Left hindlimb (tissue), 1 donor: ENCODE measurements around the gene KBTBD13.
"Not testable (repeated sequence)": the region's sequence is repeated elsewhere in the genome, so short reads cannot be mapped to it uniquely, and the experiment has no call there.

Experiments
- DNase-seq: peaks from one replicate; pipeline ENCODE4 v3.0.0-alpha.2; 2018

KBTBD13 gene

DNA sequence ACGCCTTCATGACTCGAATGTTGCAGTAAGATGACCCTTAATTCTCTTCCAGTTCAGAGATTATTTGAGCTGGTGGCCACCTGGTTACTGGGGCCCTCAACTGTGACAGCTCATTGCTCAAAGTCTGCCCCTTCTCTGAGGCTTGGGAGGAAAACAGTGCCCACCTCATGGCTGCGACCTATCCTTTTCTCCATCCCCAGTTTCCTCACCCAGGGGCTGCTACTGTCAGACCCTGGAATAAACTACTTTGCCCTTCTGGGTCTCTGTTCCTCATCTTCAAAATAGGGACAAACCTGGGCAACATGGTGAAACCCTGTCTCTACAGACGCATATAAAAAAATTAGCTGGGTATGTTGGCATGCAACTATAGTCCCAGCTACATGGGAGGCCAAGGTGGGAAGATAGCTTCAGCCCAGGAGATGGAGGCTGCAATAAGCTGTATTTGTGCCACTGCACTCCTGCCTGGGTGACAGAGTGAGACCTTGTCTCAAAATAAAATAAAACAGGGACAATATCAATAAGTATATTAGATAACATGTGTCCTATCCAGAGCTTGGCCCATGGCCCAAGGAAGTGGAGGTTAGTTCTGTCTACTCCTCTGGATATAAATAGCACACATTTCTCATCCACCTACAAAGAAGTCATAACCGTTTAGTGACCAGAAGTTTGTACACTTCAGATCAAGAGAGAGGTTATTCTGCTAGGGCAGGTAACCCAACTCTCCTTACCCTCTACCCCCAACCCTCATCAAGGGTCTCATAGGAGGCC is 6.6 kb upstream of the KBTBD13 start:
- DNase-seq = no peak

DNA sequence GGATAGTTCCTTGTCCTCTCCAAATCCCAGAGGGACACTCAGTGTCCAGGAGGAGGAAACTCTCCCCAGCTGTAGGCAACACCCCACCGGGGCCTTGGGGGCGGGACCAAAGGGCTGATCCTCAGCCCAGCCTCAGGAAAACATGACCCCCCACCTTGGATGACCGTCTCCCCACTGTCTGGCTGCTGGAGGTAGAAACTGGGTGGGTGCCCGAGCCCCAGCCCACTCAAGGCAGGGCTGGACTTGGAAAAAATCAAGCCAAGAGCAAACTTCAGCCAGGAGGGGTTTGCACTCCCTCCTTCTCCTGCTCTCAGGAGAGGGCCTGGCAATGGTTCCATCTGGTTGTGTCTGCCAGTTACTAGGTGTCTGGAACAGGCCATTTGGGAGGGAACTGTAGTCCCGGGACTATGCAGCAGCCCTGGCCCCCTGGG is 5.2 kb upstream of the KBTBD13 start:
- DNase-seq = peak; percentile 60

DNA sequence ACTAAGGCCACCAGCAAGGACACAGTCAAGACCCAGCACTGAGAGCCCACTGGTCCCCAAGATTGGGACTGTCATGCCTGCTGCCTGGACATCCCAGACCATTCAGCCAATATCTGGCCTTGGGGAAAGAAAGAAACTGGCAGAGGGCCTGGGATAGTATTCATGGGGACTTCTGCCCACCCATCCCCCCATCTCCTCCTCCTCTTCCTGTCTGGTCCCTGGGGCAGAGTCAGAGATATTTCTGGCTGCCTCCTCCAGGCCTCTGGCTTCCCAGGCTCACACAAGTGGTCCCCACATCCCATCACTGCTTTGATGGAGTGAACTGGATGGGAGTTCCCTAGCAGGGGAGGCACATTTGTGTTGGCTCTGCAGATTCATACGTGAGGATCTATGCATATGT is 4.5 kb upstream of the KBTBD13 start:
- DNase-seq = peak; percentile 55

DNA sequence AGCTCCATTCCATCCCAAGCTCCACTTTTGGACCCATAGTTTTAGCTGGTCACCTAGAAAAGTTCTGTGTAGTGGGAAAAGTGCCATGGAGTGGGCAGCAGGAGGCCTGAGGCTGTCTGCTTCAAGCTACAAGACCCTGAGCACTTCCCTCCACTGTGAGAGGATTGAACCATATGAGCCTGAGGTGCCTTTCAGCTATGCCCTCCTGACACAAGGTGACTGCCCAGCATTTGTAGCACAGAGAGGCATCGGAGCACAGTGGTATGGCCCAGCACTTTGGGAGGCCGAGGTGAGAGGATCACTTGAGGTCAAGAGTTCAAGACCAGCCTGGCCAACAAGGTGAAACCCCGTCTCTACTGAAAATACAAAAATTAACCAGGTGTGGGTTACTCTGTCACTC is 3.9 kb upstream of the KBTBD13 start:
- no peak for DNase-seq

DNA sequence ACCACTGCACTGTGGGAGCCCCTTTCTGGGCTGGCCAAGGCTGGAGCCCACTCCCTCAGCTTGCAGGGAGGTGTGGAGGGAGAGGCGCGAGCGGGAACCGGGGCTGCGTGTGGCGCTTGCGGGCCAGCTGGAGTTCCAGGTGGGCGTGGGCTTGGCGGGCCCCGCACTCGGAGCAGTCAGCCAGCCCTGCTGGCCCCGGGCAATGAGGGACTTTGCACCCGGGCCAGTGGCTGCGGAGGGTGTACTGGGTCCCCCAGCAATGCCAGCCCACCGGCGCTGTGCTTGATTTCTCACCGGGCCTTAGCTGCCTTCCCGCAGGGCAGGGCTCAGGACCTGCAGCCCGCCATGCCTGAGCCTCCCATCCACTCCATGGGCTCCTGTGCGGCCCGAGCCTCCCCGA is 1.6 kb upstream of the KBTBD13 start:
- not testable (repeated sequence) for DNase-seq

DNA sequence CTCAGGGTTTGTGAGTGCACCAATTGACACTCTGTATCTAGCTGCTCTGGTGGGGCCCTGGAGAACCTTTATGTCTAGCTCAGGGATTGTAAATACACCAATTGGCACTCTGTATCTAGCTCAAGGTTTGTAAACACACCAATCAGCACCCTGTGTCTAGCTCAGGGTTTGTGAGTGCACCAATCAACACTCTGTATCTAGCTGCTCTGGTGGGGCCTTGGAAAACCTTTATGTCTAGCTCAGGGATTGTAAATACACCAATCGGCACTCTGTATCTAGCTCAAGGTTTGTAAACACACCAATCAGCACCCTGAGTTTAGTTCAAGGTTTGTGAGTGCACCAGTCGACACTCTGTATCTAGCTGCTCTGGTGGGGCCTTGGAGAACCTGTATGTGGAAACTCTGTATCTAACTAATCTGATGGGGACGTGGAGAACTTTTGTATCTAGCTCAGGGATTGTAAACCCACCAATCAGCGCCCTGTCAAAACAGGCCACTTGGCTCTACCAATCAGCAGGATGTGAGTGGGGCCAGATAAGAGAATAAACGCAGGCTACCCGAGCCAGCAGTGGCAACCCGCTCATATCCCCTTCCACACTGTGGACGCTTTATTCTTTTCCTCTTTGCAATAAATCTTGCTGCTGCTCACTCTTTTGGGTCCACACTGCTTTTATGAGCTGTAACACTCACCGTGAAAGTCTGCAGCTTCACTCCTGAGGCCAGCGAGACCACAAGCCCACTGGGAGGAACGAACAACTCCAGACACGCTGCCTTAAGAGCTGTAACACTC is 745 bp upstream of the KBTBD13 start:
- DNase-seq = not testable (repeated sequence)

DNA sequence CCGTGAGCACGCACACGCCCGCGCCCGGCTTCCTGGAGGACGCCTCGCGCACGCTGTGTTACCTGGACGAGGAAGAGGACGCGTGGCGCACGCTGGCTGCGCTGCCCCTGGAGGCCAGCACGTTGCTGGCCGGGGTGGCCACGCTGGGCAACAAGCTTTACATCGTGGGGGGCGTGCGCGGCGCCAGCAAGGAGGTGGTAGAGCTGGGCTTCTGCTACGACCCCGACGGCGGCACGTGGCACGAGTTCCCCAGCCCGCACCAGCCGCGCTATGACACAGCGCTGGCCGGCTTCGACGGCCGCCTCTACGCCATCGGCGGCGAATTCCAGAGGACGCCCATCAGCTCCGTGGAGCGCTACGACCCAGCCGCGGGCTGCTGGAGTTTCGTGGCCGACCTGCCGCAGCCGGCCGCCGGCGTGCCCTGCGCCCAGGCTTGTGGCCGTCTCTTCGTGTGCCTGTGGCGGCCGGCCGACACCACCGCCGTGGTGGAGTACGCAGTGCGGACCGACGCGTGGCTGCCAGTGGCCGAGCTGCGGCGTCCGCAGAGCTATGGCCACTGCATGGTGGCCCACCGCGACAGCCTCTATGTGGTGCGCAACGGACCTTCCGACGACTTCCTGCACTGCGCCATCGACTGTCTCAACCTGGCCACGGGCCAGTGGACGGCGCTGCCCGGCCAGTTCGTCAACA is 890 bp downstream of the KBTBD13 start:
- DNase-seq = no peak

DNA sequence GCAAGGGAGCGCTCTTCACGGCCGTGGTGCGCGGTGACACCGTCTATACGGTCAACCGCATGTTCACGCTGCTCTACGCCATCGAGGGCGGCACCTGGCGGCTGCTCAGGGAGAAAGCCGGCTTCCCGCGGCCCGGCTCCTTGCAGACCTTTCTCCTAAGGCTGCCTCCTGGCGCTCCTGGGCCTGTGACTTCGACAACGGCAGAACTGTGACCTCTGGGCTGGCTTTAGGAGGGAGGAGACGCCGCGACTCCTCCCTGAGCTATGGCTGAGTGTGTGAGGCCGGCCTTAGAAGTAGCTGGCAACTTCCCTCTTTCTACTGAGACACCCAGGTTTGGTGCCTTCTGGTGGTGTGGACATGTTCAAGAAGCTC is 1.4 kb downstream of the KBTBD13 start:
- no peak for DNase-seq

DNA sequence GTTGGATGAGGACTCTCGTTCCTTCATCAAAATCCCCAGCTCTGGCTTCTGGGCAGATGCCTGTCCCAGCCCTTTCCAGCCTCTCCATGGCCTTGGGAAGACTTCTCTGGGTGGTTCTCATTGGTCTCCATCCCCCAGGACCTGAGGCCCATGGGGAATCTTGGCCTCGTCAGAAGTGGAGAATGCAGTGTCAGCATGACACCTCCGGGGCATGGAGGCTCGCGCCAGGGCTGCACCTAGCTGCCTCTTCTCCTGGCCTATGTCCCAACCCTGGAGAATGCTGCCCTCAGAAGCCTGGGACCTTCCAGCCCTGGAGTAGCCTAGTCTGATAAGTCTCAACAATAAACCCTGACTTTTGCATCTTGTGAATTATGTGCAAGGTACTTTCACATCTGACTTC is 3.0 kb downstream of the KBTBD13 start:
- DNase-seq = no peak

DNA sequence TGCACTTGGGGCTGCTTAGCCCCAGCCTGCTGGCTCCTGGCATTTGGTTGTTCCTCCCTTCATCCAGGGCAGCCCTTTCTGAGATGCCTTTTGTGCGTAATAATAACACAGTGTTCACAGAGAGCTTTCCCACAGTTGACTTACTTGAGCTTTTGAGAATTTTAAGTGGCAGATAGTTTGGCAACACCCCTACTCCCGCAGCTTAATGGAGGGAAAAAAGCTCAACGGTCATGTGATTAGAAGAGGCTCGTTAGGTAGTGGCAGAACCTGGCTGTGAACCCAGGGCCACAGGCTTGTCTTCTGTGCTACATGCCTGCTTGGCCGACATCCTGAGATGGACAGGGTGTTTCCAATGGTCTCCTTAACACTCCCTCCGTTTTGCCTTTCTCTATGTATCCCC is 4.7 kb downstream of the KBTBD13 start:
- DNase-seq = no peak

DNA sequence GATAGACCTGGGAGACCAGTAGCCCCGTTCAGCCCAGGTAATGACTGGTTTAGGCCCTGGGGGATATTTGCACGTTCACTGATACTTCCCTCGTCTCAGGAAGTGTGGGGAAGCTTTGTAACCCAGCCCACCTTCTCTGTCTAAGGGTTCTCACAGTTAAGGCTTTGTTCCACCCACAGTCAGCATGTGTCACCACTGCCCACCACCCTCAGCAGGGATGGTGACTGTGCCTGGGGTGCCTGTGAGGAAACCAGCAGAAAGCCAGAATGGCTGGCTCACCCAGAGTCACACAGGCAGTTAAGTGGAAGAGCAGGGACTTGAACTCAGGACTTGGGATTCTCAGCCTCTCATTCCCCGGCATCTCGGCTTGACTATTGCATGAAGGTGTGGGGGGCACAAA is 5.2 kb downstream of the KBTBD13 start:
- DNase-seq = no peak

DNA sequence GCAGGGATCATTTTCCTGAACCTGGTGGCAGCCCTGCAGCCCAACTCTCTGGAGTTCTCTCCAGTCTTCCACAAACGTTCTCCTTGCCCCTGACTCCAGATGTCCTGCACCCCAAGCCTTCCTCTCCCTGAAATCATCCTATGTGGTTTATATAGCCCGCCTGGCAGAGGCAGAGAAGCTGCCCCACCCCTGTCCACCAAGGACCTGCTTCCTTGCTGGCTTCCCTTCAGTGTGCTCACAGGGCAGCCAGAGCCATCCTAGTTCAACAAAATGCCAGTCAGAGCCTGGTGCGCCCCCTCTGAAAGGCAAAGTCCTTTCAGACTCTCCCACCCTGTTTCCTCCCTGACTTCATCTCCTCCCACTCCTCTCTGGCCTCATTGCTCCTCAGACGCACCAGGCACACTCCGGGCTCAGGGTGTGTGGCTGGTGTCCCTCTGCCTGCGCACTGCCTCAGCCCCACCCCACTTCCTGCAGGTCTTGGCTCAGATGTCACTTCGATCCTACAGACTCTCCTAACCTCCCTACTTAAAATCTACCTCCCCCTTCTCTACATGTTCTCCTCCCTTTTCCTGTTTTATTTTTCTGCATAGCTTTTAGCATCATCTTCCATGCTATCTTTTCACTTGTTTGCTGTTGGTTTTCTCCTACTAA is 5.9 kb downstream of the KBTBD13 start:
- no peak for DNase-seq

DNA sequence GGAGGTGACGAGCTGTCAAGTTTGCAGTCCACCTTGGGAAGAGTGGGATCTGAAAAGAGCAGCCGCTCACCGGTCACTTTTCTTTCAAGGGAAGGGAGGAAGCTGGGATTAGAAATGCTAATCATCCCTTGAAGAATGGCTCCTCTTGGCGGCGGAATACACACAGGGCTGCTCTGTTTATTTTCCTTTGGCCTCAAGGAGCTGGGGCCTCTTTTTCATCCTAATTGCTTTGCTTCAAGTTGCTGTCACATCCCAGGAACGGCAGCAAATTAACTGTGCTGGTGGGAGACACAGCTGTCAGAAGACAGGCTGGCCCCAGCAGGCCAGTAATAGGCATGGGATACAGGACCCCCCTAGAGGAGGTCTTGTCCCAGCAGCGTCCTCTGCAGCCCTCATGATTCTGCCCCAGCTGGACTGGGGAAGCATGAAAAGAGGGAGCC is 6.7 kb downstream of the KBTBD13 start:
- peak; percentile 37 for DNase-seq

DNA sequence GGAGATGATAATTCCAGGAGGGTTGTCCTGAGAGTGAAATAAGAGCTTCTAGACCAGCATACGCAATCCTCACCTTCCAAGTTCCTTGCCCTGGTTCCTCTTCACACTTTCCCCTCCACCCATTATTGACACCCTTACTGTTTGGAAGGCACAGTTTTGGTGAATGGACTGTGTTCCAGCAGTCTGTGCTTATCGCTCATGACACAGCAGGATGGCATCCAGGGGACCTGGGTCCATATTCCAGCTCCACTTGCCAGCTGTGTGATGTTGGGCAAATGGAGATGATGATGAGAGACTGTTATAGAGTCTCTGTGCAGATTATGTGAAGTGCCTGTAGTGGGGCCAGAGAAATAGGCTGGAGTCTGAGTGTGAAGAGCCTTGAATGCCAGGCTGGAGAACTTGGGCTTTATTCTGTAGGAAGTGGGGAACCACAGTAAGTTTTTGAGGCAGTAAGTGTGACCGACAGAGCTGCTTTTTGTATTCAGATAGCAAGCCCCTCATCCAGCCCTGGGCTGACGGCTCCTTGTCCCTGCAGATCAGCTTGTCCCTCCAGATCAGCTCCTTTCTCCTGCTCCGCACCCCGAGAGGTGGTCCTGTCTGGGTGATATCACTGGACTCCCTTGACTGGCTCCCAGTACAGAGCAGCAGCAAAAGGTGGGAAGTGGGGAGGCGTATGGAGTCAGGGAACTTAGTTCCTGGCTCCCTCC is 8.1 kb downstream of the KBTBD13 start:
- DNase-seq = no peak

DNA sequence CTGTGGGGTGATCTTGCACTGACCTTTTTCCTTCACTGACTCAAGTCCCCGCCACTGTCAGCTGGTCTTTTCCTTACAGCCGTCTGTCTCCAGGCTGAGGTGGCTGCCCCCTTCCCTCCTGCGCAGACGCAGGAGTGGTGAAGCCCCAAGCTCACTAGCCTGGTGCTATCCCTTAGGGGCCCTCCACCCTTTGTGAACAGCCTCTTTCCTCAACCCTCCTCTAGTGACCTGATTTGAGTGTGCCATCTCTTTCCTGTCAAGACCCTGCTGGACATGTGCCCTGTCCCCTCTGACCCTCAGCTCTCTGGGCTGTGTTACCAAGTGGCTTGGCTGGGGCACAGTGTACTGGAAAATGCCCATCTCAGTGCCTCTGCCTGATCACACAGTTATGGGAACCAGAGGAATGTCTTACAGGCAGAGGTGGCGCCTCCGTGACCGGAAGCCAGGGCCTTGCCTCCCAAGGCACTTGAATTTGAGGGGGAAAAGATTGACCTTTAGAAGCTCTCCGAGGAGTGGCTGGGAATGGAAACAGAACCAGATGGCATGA is 8.7 kb downstream of the KBTBD13 start:
- no peak for DNase-seq

DNA sequence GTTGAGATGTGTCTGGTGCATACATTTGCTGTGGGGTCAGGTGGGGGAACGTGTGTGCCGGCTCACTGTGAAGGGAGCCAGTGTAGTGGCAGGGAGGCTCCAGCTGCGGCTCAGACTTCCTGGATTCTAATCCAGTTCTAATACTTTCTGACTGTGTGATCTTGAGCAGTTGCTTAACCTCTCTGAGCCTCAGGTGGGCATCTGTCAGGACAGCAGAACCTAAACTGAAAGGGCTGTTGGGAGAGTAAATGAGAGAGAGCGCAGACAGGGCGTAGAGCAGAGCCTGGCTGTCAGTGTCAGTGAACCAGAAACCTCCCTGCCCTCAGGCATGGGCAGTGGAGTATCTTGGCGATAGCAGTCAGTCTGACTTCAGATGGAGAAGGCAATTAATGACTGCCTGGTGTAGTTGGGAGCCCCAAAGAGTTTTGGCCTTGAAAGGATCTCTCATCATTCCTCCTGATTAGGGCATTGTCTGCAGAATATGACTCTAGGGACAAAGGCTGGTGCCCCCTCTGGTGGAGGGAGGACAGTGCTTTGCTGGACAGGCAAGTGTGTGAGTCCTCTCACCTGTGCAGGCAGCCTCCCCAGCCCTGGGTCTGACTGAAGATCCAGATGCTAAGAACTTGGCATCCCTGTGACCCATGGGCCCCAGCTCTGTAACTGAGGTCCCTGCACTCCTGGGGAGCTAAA is 9.6 kb downstream of the KBTBD13 start:
- no peak for DNase-seq

DNA sequence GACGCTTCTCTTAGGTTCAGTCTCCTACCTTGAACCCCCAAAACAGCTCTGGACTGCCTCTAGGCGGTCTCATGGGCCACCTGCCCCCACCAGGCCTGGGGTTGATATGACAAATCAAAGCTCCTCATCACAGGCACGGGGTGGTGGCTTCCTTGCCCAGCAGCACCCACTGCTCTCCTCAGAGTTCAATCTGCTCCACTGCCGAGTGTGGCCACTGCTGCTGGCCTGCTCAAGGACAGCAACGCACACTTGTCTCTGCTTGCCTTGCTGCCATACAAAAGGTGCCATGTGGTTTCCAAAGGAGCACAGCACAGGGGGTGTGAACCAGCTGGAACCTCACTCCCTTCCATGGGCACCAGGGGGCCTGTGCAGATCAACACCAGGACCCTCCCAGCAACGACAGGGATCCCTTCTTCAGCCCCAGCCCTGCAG is 10.2 kb downstream of the KBTBD13 start:
- no peak for DNase-seq

DNA sequence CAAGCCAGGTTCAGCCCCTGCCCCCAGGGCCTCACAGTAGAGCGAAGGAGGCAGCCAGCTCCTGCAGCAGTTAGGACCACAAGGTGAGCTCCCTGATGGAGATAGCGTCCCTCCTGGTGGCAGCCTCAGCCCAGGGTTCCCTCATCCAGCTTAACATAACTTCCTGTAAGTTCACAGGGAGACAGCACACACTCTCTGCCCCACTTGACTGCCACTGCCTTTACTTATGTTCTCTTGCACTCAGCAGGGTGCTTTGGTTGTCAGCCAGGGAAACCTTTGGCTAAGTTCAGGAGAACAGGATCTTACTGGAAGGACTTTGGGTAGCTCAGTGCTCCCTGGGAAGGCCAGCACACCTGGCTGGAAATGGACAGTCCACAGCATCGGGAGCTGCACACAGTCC is 10.9 kb downstream of the KBTBD13 start:
- DNase-seq = no peak

DNA sequence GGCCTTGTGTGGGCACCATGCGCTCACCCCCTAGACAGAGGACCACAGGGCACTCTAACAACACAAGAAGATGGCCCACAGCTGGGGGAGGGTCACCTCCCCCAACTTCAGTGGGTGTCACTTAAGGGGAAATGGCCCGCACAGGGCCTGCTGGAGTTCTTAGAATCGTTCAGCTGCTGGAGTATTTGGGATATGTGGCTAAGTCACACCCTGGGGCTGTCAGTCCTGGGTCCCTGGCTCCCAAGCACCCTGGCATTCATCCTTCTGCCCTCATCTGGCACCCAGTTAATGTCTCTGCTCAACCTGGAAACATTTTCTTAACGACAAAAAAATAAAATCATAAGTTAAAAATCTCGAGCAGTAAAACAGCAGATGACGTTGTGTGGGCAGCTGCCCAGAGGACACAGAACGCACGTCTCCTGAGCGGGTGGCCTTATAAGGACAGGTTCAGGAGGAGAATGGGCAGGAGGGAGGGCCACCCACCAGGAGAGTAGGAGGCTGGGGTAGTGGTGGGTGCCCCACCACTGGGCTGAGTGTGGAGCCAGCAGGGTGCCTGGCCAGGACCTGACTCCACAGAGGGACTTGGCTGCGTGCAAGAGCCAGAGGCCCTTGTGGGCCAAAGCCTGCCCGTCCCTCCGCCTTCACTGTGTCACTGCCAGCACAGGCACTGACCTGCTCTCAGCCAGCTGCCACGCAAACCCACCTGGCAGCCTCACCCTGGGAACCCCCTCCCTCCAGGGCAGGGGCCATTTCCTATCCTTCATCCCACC is 11.5 kb downstream of the KBTBD13 start:
- peak; percentile 61 for DNase-seq

DNA sequence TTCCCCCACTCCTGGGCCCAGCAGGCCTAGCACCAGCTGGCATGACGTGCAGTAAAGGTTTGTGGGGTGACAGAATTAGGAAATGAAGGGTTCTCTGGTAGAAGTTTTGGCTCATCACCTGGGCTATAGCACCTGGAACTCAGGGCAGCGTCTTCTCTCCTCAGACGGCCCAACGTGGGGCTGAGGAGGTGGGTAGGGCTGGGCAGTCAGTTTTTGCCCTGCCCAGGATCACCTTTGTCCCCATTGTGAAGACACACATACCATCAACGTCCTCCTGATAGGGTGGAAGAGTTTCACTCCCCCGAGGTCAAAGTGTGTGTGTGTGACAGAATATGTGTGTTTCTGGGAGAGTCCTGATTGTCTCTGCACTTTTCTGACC is 12.1 kb downstream of the KBTBD13 start:
- no peak for DNase-seq
